Prostate gland (tissue), 2 donors: Measurements from ENCODE around the gene RBM33. TPM values are rescaled to one million over a fixed set of nuclear protein-coding genes. Genes with fewer than 3 reads are reported as not detected.

Experiments
- DNase-seq: peaks from one replicate; pipeline ENCODE4 v3.0.0-alpha.2; 2019; ENCODE audit warnings: low spot score
- H3K27ac ChIP-seq, 2 donors: fragments of 200-600 bp; sonication (generic); 2 replicates each; pipeline ENCODE4 v1.5.1; 2017 to 2019
- H3K27me3 ChIP-seq: fragments of 200-600 bp; sonication (generic); replicated peaks from 2 replicates; pipeline ENCODE4 v1.5.1; 2019; ENCODE audit not compliant: insufficient read depth
- H3K36me3 ChIP-seq, 2 donors: fragments of 200-600 bp; sonication (generic); 1 replicate in 1 of 2; 2 replicates in 1 of 2; pipeline versions ENCODE4 v1.5.1 to v1.8.1; 2017 to 2019
- H3K4me1 ChIP-seq: fragments of 200-600 bp; sonication (generic); replicated peaks from 2 replicates; pipeline ENCODE4 v1.5.1; 2019
- H3K4me3 ChIP-seq, 2 donors: fragments of 200-600 bp; sonication (generic); 2 replicates each; pipeline ENCODE4 v1.5.1; 2017 to 2019
- H3K9me3 ChIP-seq: fragments of 200-600 bp; sonication (generic); 2 replicates; pipeline ENCODE4 v1.5.1; 2017
- POLR2A ChIP-seq: fragments of 450-650 bp; IDR thresholded peaks from one replicate; pipeline ENCODE4 v1.6.1; 2016; ENCODE audit warnings: antibody characterized with exemption, mild to moderate bottlenecking
- POLR2AphosphoS5 ChIP-seq: sonication (generic); formaldehyde crosslinking; IDR thresholded peaks from one replicate; pipeline ENCODE4 v1.6.1; 2017; ENCODE audit warnings: antibody characterized with exemption
- WGBS: methylation state at CpG from one replicate; pipeline ENCODE4 v1.1.5; 2018; 5-methylcytosine and 5-hydroxymethylcytosine counted together
- intact Hi-C: fragments of 100-400 bp; cut with DNase I; formaldehyde crosslinking; loops from one replicate; pipeline ENCODE4 v1.14.2; 2022
- total RNA-seq, 2 donors: library from RNA; depleted of rRNA; stranded (reverse); fragments of >200 nt; gene quantifications; one replicate each; pipeline ENCODE4 v1.1.0, GENCODE V29; 2016
- TF ChIP-seq, protein P1 (sequence below), 4 experiments: fragments of 200-600 bp in 2 of 4; fragments of 450-650 bp in 2 of 4; sonication (generic) in 2 of 4; IDR thresholded peaks; 1 replicate in 3 of 4; 2 replicates in 1 of 4; pipeline ENCODE4 v1.5.1; 2016 to 2019; ENCODE audit warnings: antibody characterized with exemption in 4 of 4, mild to moderate bottlenecking in 2 of 4, moderate library complexity in 2 of 4

RBM33 gene
- total RNA-seq, 2 donors from 2014 or later: 33.2 to 82.9 TPM

DNA sequence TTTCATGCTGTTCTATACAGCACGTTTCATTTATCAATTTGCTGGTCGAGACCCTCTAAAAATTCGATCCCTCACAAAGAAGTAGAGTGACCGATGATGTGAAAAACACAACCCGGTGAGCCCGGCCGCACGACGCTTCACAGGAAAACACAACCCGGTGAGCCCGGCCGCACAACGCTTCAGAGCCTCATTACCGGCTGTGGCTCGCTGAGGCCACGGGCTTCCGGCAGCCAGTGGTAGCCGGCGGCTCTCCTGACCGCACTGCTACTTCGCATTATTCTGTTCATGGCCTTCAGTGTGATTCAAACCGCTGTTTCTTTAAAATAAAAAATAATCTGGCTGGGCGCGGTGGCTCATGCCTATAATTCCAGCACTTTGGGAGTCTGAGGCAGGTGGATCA, 42.3 kb upstream of the RBM33 start:
- Histone ChIP-seq H3K4me3 (no peak overlapping the region), H3K36me3 (no peaks in the 10 kb centered on the region), H3K27ac (no peak overlapping the region), H3K9me3 (no peaks in the 10 kb centered on the region), H3K4me1 (no peaks in the 10 kb centered on the region), H3K27me3 (peaks cover 21% of the 10 kb centered on the region)
- WGBS: 92% methylated on average over 24 of the region's 24 CpGs
- intact Hi-C loops: no loop called here
- TF ChIP-seq, protein P1, sequence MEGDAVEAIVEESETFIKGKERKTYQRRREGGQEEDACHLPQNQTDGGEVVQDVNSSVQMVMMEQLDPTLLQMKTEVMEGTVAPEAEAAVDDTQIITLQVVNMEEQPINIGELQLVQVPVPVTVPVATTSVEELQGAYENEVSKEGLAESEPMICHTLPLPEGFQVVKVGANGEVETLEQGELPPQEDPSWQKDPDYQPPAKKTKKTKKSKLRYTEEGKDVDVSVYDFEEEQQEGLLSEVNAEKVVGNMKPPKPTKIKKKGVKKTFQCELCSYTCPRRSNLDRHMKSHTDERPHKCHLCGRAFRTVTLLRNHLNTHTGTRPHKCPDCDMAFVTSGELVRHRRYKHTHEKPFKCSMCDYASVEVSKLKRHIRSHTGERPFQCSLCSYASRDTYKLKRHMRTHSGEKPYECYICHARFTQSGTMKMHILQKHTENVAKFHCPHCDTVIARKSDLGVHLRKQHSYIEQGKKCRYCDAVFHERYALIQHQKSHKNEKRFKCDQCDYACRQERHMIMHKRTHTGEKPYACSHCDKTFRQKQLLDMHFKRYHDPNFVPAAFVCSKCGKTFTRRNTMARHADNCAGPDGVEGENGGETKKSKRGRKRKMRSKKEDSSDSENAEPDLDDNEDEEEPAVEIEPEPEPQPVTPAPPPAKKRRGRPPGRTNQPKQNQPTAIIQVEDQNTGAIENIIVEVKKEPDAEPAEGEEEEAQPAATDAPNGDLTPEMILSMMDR (IDR thresholded peaks at IDR 0.05): no peak
- TF ChIP-seq POLR2AphosphoS5 (no peak), POLR2A (no peak)
- no peak for DNase-seq

DNA sequence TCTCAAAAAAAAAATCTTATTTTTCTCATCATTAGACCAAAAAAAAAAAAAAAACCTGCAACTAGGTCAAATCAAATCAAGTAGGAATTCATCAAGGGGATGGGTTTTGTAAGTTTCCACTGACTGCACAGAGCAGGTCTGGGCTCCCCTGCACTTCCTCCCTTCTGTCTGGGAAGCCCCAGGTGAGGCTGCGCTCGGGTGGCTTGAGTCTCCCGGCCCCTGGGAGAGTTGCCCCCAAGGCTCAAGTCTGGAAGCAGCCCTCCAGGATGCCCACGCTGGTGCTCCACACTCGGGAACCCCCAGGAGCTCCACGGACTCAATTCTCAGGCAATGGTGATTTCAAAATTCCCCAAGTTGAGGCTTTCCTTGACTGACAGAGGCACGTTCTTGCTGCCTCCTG, 41.7 kb upstream of the RBM33 start:
- H3K9me3 ChIP-seq: no peaks in the 10 kb centered on the region
- no peaks in the 10 kb centered on the region for H3K4me1 ChIP-seq
- no peaks in the 10 kb centered on the region for H3K36me3 ChIP-seq
- intact Hi-C loops: no loop called here
- WGBS: 67% methylated on average over 7 of the region's 7 CpGs
- peaks cover 21% of the 10 kb centered on the region for H3K27me3 ChIP-seq
- no peak for DNase-seq
- H3K27ac ChIP-seq: no peak overlapping the region
- TF ChIP-seq, protein P1 (IDR thresholded peaks at IDR 0.05): no peak
- H3K4me3 ChIP-seq: no peak overlapping the region

DNA sequence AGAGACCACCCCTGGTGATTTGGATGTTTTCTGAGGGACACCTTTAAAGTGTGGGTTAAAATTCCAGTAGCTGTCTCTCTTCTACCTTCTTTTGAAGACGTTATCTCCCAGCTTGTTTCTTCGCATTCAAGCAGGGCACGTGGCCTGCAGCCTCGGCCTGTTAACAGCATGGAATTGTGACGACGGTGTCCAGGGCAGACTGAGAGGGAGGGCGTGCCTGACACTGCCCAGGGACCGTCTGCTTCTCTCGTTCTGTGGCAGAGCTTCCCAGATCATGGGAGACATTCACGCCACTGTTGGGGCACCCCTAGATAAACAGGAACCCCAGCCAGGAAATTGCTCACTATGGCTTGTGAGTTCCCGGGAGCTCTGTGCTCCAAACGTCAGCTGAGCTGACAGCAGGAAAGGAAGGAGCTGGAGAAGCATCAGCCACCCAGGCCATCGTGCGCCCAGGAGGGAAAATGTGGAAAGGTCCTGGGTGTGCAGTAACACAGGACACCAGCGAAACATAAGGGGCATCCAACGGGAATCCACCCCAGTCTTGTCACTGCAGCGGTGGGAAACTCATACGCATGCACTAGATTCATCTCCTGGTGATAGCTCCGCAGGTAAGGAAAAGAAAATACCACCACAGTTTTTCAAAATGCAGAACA, 41.1 kb upstream of the RBM33 start:
- TF ChIP-seq, protein P1 (IDR thresholded peaks at IDR 0.05): no peak
- TF ChIP-seq POLR2AphosphoS5 (no peak), POLR2A (no peak)
- Histone ChIP-seq H3K4me1 (no peaks in the 10 kb centered on the region), H3K9me3 (no peaks in the 10 kb centered on the region), H3K36me3 (no peaks in the 10 kb centered on the region), H3K27ac (no peak overlapping the region), H3K4me3 (no peak overlapping the region), H3K27me3 (peaks cover 21% of the 10 kb centered on the region)
- 57% methylated on average over 19 of the region's 19 CpGs for WGBS
- DNase-seq: no peak
- intact Hi-C loops: no loop called here

DNA sequence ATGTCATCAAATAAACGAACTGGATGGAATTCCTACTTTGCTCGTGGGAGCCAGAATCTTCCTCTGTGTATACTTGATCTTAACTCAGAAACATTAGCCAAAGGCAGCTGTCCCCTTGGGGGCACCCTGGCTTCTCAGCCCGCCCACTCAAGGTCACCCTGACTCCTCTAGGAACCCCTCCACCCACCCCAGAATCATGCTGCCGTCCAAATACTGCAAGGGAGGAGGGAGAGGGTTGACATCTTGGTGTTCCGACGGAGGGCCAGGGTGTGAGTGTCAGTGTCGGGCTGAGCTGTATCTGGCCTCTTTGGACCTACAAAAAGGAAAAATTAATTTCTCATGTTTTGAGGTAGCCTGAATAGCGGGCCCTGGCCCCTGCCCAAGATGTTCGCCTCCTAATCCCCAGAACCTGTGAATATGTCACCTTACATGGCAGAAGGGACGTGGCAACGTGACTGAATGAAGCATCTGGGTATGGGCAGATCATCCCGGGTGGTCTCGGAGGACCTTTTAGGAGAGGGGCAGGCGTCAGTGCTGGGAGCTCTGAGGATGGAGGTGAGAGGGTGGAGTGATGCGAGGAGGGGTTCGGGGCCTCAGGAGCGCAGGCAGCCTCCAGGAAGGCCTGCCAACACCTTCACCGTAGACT, 40.5 kb upstream of the RBM33 start:
- no peak for DNase-seq
- intact Hi-C loops: no loop called here
- WGBS: 82% methylated on average over 18 of the region's 18 CpGs

More for the DNA sequence above, 40.5 kb upstream of the RBM33 start:
- Histone ChIP-seq H3K27me3 (peaks cover 21% of the 10 kb centered on the region), H3K4me3 (no peak overlapping the region), H3K9me3 (no peaks in the 10 kb centered on the region), H3K36me3 (no peaks in the 10 kb centered on the region), H3K27ac (no peak overlapping the region), H3K4me1 (no peaks in the 10 kb centered on the region)
- TF ChIP-seq POLR2A: no peak
- TF ChIP-seq POLR2AphosphoS5: no peak
- TF ChIP-seq, protein P1 (IDR thresholded peaks at IDR 0.05): no peak
